GM18526 (cell line): ENCODE data around the gene COL18A1.

Experiments used
- POLR2A ChIP-seq: IDR thresholded peaks from 3 replicates; pipeline ENCODE4 v1.6.1; 2011; ENCODE audit not compliant: insufficient read length; ENCODE audit errors: extremely low read depth

COL18A1 gene

DNA sequence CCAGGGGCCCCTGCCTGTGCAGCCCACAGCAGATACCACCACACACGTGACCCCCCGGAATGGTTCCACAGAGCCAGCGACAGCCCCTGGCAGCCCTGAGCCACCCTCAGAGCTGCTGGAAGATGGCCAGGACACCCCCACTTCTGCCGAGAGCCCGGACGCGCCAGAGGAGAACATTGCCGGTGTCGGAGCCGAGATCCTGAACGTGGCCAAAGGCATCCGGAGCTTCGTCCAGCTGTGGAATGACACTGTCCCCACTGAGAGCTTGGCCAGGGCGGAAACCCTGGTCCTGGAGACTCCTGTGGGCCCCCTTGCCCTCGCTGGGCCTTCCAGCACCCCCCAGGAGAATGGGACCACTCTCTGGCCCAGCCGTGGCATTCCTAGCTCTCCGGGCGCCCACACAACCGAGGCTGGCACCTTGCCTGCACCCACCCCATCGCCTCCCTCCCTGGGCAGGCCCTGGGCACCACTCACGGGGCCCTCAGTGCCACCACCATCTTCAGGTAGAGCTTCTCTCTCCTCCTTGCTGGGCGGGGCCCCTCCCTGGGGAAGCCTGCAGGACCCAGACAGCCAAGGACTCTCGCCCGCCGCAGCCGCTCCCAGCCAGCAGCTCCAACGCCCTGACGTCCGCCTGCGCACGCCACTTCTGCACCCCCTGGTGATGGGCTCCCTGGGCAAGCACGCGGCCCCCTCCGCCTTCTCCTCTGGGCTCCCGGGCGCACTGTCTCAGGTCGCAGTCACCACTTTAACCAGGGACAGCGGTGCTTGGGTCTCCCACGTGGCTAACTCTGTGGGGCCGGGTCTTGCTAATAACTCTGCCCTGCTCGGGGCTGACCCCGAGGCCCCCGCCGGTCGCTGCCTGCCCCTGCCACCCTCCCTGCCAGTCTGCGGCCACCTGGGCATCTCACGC, 51.0 kb downstream of the COL18A1 start:
- TF ChIP-seq POLR2A, result no peak

DNA sequence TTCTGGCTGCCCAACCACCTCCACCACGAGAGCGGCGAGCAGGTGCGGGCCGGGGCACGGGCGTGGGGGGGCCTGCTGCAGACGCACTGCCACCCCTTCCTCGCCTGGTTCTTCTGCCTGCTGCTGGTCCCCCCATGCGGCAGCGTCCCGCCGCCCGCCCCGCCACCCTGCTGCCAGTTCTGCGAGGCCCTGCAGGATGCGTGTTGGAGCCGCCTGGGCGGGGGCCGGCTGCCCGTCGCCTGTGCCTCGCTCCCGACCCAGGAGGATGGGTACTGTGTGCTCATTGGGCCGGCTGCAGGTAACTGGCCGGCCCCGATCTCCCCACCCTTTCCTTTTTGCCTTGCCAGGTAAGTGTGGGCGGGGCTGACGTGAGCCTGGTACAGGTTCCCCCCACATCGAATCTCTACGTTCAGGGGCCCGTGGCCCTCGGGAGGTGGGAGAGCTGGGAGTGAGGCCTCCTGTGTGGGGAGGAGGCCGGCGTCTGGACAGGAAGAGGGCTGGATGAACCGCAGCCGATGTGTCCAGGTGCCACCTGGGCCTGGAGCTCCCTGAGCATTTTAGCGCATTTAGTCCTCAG, 51.7 kb downstream of the COL18A1 start:
- TF ChIP-seq POLR2A, result no peak

DNA sequence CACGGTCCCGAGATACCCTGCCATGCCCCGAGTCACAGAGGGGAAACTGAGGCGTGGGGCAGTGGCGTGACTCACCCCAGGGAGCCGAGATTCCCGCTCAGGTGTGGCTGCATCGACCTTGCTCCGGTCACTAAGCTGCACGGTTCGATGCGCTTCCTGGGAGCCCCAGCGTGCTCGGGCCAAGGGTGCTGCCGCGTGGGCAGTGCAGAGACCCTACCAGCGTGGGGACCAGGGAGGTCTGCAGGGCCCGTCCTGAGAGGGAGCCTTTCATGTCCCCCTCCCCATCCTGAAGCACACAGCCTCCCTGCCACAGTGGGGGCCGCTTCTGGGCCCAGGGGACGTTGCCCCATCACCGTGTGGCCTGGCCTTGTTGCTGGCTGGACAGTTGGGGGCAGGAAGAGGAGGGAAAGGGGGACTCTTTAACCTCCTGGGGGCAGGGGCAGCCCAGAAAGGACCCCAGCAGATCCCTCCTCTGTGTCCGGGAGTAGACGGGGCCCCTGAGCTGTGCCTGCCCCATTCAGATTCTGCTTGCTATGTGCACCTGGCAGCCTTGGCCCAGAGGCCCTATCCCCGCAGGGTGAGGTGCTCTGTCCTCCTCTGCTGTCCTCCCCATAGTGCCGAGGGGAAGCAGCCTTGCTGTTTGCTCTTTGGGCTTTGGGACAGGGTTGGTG, 52.3 kb downstream of the COL18A1 start:
- no peak for TF ChIP-seq POLR2A

DNA sequence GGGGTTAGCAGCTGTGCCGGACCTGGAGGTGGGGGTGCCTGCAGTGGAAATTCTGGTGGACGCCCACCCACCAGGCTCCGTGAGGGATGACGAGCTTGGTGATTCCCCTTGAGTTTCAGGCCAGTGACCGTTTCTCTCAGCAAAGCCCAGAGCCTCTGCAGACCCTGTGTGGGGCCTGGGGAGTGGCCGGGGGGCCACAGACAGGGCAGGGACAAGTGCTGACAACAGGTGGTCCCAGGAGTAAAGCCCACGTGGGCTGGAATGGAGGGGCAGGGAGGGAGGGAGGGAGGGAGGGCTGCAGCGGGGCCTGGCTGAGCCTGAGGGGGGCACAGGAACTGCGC, 52.8 kb downstream of the COL18A1 start:
- no peak for TF ChIP-seq POLR2A

DNA sequence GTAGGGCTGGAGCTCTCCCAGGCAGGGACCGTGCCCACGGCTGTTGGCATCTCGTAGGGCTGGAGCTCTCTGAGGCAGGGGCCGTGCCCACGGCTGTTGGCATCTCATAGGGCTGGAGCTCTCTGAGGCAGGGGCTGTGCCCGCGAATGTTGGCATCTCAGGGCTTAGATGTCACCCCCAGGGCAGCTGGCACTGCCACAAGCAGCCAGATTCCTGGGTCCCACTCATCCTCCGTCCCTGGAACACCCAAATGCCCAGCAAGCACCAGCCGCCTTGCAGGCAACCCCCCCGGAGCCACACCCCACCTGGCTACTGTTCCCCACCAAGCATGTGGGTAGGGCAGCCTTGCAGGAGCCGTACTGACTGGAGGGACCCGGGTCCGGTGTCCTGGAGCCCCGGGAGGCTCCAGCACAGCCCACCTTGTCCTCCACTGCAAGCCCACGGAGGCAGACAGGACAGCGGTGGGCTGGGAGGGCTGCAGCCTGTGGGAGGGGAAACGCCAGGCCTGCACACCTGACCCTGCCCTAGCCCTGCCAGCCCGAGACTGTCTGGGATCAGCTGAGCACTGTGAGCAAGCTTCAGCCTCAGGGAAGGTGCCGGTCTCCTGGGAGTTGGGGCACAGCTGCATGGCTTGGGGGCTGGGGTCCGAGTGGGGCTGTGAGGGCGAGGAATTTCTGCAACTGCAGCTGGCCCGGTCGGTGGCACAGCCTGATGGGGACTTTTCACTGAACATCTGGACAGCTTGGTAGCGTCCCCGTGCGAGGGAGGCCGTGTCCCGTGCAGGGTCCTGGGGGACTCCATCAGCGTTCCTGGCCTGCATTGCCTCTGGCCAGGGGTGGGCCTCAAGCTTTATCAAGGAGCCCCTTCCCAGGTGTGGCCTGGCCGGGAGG, 53.6 kb downstream of the COL18A1 start:
- TF ChIP-seq POLR2A, result no peak

DNA sequence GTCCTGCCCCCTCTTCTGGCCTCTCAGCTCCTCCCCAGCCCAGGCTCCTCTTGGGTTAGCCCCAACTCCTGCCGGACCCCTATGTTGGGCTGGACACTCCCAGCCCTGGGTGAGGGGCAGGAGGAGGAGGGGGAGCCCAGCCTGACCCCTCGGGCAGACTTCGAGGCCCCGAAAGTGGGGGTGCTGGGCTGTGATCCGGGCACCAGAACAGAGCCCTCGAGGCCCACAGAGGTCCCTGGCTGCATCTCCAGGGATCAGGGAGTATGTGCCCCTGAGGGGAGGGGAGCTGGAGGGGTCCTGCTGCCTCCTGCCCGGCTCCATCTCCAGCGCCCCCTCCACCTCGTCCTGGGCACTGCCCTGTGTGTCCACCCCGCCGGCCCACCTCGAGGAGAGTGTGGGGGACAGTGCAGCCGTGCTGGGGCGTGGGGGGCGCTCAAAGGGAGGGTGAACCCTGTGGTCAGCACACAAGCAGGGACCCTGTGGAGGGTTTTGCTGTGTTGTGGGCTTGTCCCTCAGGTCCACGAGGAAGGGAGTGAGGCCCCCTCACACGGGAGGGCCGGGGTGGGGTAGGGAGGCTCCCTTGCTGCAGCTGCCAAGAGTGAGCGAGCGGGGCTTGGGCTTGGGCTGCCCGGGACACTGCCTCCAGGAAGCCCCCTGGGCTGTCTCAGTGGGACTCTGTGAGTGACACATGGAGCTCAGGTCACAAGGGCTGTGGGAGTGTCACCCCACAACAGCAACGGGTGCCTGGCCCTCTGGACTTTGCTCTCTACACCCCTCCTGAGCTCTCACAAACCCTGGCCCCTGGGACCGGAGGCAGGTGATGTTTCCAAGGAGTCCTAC, 54.4 kb downstream of the COL18A1 start:
- no peak for TF ChIP-seq POLR2A

DNA sequence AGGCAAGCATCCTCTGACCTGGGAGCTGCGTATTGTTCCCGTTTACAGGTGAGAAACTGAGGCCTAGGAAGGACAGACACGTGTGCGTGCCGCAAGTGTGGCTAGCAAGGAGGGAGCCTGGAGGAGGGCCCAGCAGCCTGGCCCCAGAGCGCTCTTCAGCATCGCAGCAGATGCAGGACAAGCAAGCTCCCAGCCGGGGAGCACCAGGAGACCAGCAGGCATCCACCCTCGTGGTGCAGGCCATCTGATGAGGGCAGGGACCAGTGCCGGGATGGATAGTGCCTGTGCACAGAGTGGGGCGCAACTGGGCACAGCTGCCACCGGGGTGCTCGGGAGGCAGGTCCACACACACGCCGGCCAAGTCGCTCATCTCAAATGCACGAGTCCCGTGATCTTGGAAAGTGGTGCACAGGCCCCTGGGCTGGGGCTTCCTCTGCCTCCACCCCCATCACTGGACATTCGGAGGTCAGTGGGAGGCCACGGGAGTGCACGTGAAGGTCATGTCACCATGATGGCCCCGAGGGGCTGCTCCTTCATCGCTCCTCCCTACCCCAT, 55.1 kb downstream of the COL18A1 start:
- TF ChIP-seq POLR2A, result no peak

DNA sequence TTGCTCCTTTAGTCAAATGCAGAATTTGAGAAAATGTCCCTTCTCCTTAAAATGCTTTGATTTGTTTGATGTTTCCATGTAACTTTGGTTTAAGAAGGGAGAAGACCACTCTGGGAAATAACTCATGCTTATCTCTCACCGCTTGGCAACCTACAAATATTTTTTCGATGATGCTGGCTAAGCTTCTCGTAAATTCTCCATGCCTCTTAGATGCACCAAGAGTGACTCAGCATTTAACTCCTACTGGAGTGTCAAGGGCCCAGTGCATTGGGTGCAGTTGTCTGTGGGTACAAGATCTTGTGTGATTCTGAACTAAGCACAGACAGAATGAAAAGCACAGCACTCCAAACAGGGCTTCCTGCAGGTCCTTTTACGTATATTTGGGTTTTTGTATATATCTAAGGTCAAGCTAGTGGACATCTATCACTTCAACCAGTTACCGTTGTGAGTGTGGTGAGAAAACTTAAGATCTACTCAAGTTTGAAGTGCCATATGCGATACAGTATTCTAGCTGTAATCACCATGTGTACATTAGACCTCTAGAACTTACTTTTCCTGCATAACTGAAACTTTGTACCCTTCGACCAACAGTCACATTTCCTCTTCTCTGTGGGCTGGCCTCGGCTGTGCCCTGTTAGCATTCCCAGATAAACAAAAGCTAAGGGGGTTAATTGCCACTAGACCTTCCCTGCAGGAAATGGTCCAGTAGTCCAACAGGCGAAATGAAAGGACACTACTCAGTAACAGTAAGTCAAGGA, 55.8 kb downstream of the COL18A1 start:
- no peak for TF ChIP-seq POLR2A

DNA sequence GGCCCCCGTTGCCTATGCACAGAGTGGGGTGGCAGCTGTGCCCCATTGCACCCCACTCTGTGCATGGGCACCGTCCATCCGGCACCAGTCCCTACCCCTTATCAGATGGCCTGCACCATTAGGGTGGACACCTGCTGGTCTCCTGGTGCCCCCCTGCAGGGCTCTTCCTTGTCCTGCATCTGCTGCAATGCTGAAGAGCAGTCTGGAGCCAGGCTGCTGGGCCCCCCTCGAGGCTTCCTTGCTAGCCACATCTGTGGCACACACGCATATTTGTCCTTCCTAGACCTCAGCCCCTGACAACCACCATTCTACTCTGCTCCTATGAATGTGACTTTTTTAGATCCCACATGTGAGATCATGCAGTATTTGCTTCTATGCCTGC, 56.4 kb downstream of the COL18A1 start:
- TF ChIP-seq POLR2A, result no peak

DNA sequence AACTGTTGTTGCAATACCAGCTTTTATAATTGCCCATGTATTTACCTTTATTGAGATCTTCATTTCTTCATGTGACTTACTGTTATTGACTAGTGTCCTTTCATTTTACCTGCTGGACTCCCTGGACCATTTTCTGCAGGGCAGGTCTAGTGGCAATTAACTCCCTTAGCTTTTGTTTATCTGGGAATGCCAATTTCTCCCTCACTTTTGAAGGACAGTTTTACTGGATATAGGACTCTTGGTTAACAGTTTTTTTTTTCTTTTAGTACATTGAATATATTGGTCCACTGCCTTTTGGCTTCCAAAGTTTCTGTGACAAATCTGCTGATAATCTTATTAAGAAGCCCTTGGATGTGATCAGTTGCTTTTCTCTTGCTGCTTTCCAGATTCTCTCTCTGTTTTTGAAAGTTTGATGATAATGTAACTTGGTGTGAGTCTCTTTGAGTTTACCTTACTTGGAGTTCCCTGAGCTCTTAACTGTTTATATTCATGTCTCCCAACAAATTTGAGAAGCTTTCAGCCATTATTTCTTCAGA, 56.9 kb downstream of the COL18A1 start:
- no peak for TF ChIP-seq POLR2A

DNA sequence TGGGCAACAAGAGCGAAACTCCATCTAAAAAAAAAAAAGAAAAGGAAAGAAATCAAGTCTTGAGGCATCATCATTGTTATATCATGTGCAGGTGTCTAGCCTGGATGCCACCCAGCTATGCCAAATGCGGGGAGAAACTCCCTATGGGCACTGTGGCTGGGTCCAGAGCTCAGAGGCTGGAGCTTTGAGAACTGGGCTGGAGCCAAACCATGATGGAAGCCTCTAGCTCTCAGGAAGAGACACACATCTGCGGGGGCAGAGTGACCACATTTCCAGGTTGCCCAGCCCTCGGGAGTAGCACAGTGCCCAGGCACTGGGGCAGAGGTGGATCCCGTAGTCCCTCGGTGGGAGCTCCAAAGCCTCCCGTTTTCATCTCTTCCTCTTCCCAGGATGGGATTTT, 58.9 kb downstream of the COL18A1 start:
- no peak for TF ChIP-seq POLR2A

DNA sequence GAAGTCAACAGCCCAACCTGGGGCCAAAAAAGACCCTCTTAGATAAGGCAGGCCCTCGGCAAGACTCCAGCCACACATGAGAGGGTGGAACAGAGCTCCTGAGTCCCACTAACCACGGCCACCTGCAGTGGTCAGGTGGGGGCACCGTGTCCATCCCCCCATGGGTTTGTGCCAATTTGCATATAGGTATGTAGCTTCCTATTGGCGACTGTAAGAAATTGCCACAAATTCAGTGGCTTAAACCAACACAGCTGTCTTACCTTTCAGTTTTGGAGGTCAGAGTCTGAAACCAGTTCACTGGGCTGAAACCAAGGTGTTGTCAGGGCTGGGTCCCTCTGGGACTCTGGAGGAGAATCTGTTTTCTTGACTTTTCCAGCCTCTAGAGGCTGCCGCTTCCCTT, 59.3 kb downstream of the COL18A1 start:
- no peak for TF ChIP-seq POLR2A

DNA sequence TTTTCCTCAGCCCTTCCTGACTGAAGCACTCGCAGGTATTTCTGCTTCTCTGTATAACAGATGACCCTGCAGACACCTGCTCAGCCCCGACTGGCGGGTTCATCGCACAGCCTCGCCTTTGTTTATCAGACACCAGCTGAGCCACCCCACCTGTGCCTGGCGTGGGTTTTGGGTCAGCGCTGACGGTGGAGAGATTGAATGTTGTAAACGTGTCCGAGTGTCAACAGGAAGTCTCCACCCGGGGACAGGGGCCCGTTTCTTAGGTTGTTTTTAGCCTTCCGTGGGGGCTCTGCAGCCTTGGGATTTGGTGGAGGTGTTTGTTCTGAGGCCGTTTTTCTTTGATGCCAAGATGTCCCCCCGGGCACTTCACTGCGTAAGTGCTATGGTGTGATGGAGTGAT, 60.1 kb downstream of the COL18A1 start:
- TF ChIP-seq POLR2A, result no peak
